Astrocyte of the cerebellum (primary cell): Measurements from ENCODE around the gene RFT1.

Experiments used
- DNase-seq: peaks from one replicate; pipeline ENCODE4 v3.0.0-alpha.2; 2011; ENCODE audit warnings: low read depth
- H3K4me3 ChIP-seq: 2 replicates; pipeline ENCODE4 v1.5.1; 2011; ENCODE audit warnings: mild to moderate bottlenecking, low read depth, low read length, moderate library complexity
- CTCF ChIP-seq: IDR thresholded peaks from 2 replicates; pipeline ENCODE4 v1.5.1; 2012; ENCODE audit warnings: low read length, low read depth, moderate library complexity, mild to moderate bottlenecking; ENCODE audit errors: missing control alignments
- in situ Hi-C: cut with HindIII; loops from 2 replicates; pipeline ENCODE4 v1.10.0; 2017; ENCODE audit warnings: low sequenced_read_pairs

RFT1 gene

GRCh38 chr3:53084310-53085001 is 45.8 kb downstream of the RFT1 start:
- no peak overlapping the region for H3K4me3 ChIP-seq
- no peak for DNase-seq
- in situ Hi-C loops: no loop called here
- TF ChIP-seq CTCF: no peak

GRCh38 chr3:53083949-53084309 is 46.3 kb downstream of the RFT1 start:
- DNase-seq: no peak
- TF ChIP-seq CTCF: no peak
- H3K4me3 ChIP-seq: no peak overlapping the region
- in situ Hi-C loops: no loop called here

- H3K4me3 ChIP-seq: no peak overlapping the region
- no peak for TF ChIP-seq CTCF
Observed at GRCh38 chr3:53083521-53083920, 46.7 kb downstream of the RFT1 start.

GRCh38 chr3:53082736-53083135 is 47.5 kb downstream of the RFT1 start:
- no peak for TF ChIP-seq CTCF
- in situ Hi-C loops: no loop called here
- no peak for DNase-seq
- H3K4me3 ChIP-seq: no peak overlapping the region

More at GRCh38 chr3:53083521-53083920, 46.7 kb downstream of the RFT1 start:
- in situ Hi-C loops: no loop called here
- DNase-seq: no peak

GRCh38 chr3:53081318-53081717 is 48.9 kb downstream of the RFT1 start:
- no peak for TF ChIP-seq CTCF
- DNase-seq: no peak
- no peak overlapping the region for H3K4me3 ChIP-seq
- in situ Hi-C loops: no loop called here

- no peak for TF ChIP-seq CTCF
- in situ Hi-C loops: no loop called here
- DNase-seq: no peak
- H3K4me3 ChIP-seq: no peak overlapping the region
Observed at GRCh38 chr3:53080612-53081205, 49.5 kb downstream of the RFT1 start.
